ENCODE measurements around the gene SORCS2.

DNA sequence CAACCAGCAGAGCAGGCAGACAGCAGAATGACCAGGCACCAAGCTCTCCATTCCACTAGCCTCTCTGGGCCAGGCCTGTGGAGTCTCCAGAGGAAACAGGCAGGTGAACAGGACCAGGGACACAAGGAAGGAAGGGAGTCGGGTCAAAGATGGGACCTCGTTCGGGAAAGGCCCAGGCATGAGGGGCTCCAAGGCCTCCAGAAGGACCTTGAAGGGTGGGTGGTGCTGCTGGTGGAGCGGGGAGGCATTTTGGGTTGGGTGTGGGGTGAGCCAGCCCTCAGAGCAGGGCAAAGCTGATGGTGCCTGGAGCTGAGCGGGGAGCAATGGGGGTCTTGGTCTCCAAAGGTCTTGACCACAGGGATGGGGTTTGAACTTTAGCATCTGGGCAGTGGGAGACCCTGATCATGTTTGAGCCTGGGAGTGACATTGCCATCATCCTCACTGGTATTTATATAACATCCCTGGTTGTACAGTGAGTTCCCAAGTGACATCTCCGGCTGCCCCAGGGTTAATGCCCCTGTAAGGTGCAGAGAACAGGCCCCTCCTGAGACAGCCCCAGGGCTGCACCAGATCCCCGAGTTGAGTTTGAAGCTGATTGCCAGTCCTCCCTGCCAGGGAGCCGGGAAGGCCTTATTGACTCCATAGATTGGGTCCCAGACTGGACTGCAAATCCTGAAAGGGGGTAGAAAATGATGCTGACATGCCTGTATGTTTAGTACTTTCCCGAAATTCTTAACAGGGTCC, 189.7 kb downstream of the SORCS2 start:
- TF ChIP-seq, protein P1, sequence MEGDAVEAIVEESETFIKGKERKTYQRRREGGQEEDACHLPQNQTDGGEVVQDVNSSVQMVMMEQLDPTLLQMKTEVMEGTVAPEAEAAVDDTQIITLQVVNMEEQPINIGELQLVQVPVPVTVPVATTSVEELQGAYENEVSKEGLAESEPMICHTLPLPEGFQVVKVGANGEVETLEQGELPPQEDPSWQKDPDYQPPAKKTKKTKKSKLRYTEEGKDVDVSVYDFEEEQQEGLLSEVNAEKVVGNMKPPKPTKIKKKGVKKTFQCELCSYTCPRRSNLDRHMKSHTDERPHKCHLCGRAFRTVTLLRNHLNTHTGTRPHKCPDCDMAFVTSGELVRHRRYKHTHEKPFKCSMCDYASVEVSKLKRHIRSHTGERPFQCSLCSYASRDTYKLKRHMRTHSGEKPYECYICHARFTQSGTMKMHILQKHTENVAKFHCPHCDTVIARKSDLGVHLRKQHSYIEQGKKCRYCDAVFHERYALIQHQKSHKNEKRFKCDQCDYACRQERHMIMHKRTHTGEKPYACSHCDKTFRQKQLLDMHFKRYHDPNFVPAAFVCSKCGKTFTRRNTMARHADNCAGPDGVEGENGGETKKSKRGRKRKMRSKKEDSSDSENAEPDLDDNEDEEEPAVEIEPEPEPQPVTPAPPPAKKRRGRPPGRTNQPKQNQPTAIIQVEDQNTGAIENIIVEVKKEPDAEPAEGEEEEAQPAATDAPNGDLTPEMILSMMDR (IDR thresholded peaks at IDR 0.05 in 4 of 5, conservative IDR thresholded peaks at IDR 0.05 in 1 of 5), result no peak
- TF ChIP-seq POLR2A (IDR thresholded peaks at IDR 0.05), result no peak

Measured in gastrocnemius medialis (tissue), 4 donors.